ENCODE results near the gene TES.
"Not testable (repeated sequence)": the region's sequence is repeated elsewhere in the genome, so short reads cannot be mapped to it uniquely, and the experiment has no call there.

The TES gene

DNA sequence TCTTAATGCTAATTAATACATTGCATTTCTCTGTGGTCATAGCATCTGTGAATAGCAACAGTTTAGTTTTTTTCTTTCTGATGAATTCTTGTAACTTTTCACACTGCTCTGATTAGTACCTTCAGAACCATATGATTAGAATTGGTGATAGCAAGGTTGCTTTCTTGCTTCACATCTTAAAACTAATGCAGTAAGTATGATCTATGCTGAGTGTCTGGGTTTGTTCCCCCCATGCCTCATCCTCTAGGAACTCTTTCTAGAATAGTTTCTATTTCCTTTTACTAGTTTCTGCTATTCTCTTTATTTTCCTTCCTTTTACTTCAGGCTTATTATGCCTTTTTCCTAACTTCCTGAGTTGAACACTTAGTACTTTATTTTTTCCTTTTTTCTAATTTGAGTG lies 32.4 kb downstream of the TES start:
- no peak for DNase-seq

DNA sequence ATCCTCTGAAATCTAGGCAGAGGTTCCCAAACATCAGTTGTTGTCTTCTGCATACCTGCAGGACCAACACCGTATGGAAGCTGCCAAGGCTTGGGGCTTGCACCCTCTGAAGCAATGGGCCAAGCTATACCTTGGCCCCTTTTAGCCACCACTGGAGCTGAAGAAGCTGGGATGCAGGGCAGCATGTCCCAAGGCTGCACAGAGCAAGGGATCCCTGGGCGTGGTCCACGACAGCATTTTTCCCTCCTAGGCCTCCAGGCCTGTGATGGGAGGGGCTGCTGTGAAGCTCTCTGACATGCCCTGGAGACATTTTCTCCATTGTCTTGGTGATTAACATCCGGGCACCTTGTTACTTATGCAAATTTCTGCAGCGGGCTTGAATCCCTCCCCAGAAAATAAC lies 34.5 kb downstream of the TES start:
- not testable (repeated sequence) for ATAC-seq (ENCODE audit: insufficient read depth, low read depth); H3K4me3 ChIP-seq (ENCODE audit: low read depth in 1 of 2, low read length in 2 of 2); H3K79me2 ChIP-seq (ENCODE audit: insufficient read depth, low read length); H3K4me1 ChIP-seq (ENCODE audit: insufficient read depth, low read length); H2AFZ ChIP-seq (ENCODE audit: low read depth, low read length); H3K27ac ChIP-seq (ENCODE audit: low read length); H3K27me3 ChIP-seq (ENCODE audit: insufficient read depth, low read length, poor library complexity); H3K4me2 ChIP-seq (ENCODE audit: insufficient read depth, low read length); DNase-seq; H4K20me1 ChIP-seq (ENCODE audit: insufficient read depth, low read length); H3K36me3 ChIP-seq (ENCODE audit: insufficient read depth, low read length); H3K9ac ChIP-seq (ENCODE audit: low read depth, low read length)
- peaks cover 10% of the 10 kb centered on the region for H3K9me3 ChIP-seq (ENCODE audit: insufficient read depth, low read length, severe bottlenecking)

More for the DNA sequence above, 32.4 kb downstream of the TES start:
- Histone ChIP-seq H3K27me3 (ENCODE audit: insufficient read depth, low read length, poor library complexity) (no peaks in the 10 kb centered on the region), H3K36me3 (ENCODE audit: insufficient read depth, low read length) (no peaks in the 10 kb centered on the region), H3K4me2 (ENCODE audit: insufficient read depth, low read length) (no peak overlapping the region), H3K9me3 (ENCODE audit: insufficient read depth, low read length, severe bottlenecking) (peaks cover 10% of the 10 kb centered on the region), H3K9ac (ENCODE audit: low read depth, low read length) (no peak overlapping the region), H3K27ac (ENCODE audit: low read length) (no peak overlapping the region), H3K4me1 (ENCODE audit: insufficient read depth, low read length) (no peaks in the 10 kb centered on the region), H3K79me2 (ENCODE audit: insufficient read depth, low read length) (no peaks in the 10 kb centered on the region), H2AFZ (ENCODE audit: low read depth, low read length) (no peak overlapping the region), H4K20me1 (ENCODE audit: insufficient read depth, low read length) (no peaks in the 10 kb centered on the region), H3K4me3 (ENCODE audit: low read depth in 1 of 2, low read length in 2 of 2) (no peak overlapping the region)
- TF ChIP-seq, protein P1, sequence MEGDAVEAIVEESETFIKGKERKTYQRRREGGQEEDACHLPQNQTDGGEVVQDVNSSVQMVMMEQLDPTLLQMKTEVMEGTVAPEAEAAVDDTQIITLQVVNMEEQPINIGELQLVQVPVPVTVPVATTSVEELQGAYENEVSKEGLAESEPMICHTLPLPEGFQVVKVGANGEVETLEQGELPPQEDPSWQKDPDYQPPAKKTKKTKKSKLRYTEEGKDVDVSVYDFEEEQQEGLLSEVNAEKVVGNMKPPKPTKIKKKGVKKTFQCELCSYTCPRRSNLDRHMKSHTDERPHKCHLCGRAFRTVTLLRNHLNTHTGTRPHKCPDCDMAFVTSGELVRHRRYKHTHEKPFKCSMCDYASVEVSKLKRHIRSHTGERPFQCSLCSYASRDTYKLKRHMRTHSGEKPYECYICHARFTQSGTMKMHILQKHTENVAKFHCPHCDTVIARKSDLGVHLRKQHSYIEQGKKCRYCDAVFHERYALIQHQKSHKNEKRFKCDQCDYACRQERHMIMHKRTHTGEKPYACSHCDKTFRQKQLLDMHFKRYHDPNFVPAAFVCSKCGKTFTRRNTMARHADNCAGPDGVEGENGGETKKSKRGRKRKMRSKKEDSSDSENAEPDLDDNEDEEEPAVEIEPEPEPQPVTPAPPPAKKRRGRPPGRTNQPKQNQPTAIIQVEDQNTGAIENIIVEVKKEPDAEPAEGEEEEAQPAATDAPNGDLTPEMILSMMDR (IDR thresholded peaks at IDR 0.05; ENCODE audit: borderline replicate concordance, extremely low read depth, low read length, poor library complexity, severe bottlenecking) = no peak
- TF ChIP-seq EZH2 (IDR thresholded peaks at IDR 0.05; ENCODE audit: borderline replicate concordance, low read depth, low read length, severe bottlenecking) = no peak
- ATAC-seq (ENCODE audit: insufficient read depth, low read depth) = no peak

DNA sequence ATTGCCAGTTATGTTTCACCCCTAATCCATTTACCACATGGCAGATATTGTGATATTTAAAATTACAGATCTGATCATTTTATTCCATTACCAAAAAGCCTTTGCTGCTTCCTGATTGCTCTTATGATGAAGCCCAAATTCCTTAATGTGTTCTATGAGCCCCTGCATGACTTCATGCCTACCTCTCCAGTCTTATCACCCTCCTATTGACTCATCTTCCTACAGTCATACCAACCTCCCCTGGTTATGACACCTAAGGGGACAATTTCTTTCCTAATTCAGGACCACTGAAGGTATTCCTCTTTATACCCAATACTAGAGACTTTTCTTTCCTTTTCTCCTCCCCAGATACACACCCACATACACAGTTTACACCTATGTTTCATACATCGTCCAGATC lies 36.0 kb downstream of the TES start:
- H3K4me1 ChIP-seq (ENCODE audit: insufficient read depth, low read length) = no peaks in the 10 kb centered on the region
- H3K9me3 ChIP-seq (ENCODE audit: insufficient read depth, low read length, severe bottlenecking) = peaks cover 10% of the 10 kb centered on the region
- no peaks in the 10 kb centered on the region for H3K79me2 ChIP-seq (ENCODE audit: insufficient read depth, low read length)
- no peaks in the 10 kb centered on the region for H4K20me1 ChIP-seq (ENCODE audit: insufficient read depth, low read length)
- H3K9ac ChIP-seq (ENCODE audit: low read depth, low read length) = no peak overlapping the region
- DNase-seq = no peak
- no peak for TF ChIP-seq EZH2 (IDR thresholded peaks at IDR 0.05; ENCODE audit: borderline replicate concordance, low read depth, low read length, severe bottlenecking)
- TF ChIP-seq, protein P1 (IDR thresholded peaks at IDR 0.05; ENCODE audit: borderline replicate concordance, extremely low read depth, low read length, poor library complexity, severe bottlenecking) = no peak
- H3K27me3 ChIP-seq (ENCODE audit: insufficient read depth, low read length, poor library complexity) = no peaks in the 10 kb centered on the region
- H3K4me3 ChIP-seq (ENCODE audit: low read depth in 1 of 2, low read length in 2 of 2) = no peak overlapping the region
- H3K27ac ChIP-seq (ENCODE audit: low read length) = no peak overlapping the region
- H3K4me2 ChIP-seq (ENCODE audit: insufficient read depth, low read length) = no peak overlapping the region
- H2AFZ ChIP-seq (ENCODE audit: low read depth, low read length) = no peak overlapping the region
- no peak for ATAC-seq (ENCODE audit: insufficient read depth, low read depth)
- no peaks in the 10 kb centered on the region for H3K36me3 ChIP-seq (ENCODE audit: insufficient read depth, low read length)

DNA sequence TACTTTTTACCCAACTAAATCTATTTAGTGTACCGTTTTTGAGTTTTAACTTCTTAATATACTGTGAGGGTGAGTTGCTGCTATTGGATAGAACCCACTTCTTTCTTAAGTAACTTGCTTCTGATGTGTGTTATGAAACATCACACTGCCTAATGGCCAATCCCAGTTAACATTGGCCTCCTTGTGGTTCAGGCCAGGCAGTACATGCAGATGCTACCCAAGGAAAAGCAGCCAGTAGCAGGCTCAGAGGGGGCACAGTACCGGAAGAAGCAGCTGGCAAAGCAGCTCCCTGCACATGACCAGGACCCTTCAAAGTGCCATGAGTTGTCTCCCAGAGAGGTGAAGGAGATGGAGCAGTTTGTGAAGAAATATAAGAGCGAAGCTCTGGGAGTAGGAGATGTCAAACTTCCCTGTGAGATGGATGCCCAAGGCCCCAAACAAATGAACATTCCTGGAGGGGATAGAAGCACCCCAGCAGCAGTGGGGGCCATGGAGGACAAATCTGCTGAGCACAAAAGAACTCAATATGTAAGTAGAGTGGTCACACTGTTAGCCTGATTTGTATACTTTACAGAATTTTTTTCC lies 39.7 kb downstream of the TES start:
- DNase-seq = peak; percentile 27
- no peaks in the 10 kb centered on the region for H3K79me2 ChIP-seq (ENCODE audit: insufficient read depth, low read length)

More for the DNA sequence above, 39.7 kb downstream of the TES start:
- Histone ChIP-seq H3K36me3 (ENCODE audit: insufficient read depth, low read length) (no peaks in the 10 kb centered on the region), H4K20me1 (ENCODE audit: insufficient read depth, low read length) (no peaks in the 10 kb centered on the region), H3K4me1 (ENCODE audit: insufficient read depth, low read length) (peaks cover 2% of the 10 kb centered on the region), H3K27me3 (ENCODE audit: insufficient read depth, low read length, poor library complexity) (no peaks in the 10 kb centered on the region), H3K9me3 (ENCODE audit: insufficient read depth, low read length, severe bottlenecking) (peaks cover 3% of the 10 kb centered on the region), H3K4me3 (ENCODE audit: low read depth in 1 of 2, low read length in 2 of 2) (no peak overlapping the region), H3K4me2 (ENCODE audit: insufficient read depth, low read length) (no peak overlapping the region), H3K27ac (ENCODE audit: low read length) (no peak overlapping the region), H3K9ac (ENCODE audit: low read depth, low read length) (no peak overlapping the region), H2AFZ (ENCODE audit: low read depth, low read length) (no peak overlapping the region)
- TF ChIP-seq, protein P1 (IDR thresholded peaks at IDR 0.05; ENCODE audit: borderline replicate concordance, extremely low read depth, low read length, poor library complexity, severe bottlenecking) = peak; percentile 51
- TF ChIP-seq EZH2 (IDR thresholded peaks at IDR 0.05; ENCODE audit: borderline replicate concordance, low read depth, low read length, severe bottlenecking) = no peak
- peak; percentile 74 for ATAC-seq (ENCODE audit: insufficient read depth, low read depth)

Data from DND-41 (cell line).